ENCODE results near the gene EFNA5.

The EFNA5 gene

GRCh38 chr5:107553117-107553555 is 117.6 kb downstream of the EFNA5 start:
- H3K9me2 ChIP-seq (ENCODE audit: low read depth, low read length): no peaks in the 10 kb centered on the region
- no peak overlapping the region for H3K4me3 ChIP-seq (ENCODE audit: low read depth, low read length, poor library complexity, severe bottlenecking)
- H2AFZ ChIP-seq (ENCODE audit: low read length): peak overlapping the region; percentile 26
- peak overlapping the region; percentile 39; the same call in 1 of the 2 replicates for H3K4me2 ChIP-seq (ENCODE audit: low read length)
- peaks cover 88% of the 10 kb centered on the region for H3K4me1 ChIP-seq (ENCODE audit: insufficient read depth, low read length, severe bottlenecking)
- H3K27me3 ChIP-seq (ENCODE audit: insufficient read depth, low read length): no peaks in the 10 kb centered on the region
- H3K79me2 ChIP-seq (ENCODE audit: insufficient read depth, low read length): no peaks in the 10 kb centered on the region
- no peaks in the 10 kb centered on the region for H3K36me3 ChIP-seq (ENCODE audit: insufficient read depth, low read length)
- H3K9me3 ChIP-seq (ENCODE audit: low read length): no peaks in the 10 kb centered on the region
- no peak overlapping the region for H3K9ac ChIP-seq (ENCODE audit: low read length)
- TF ChIP-seq EZH2 (IDR thresholded peaks at IDR 0.05; ENCODE audit: borderline replicate concordance, low read length): no peak
- TF ChIP-seq, protein P1, sequence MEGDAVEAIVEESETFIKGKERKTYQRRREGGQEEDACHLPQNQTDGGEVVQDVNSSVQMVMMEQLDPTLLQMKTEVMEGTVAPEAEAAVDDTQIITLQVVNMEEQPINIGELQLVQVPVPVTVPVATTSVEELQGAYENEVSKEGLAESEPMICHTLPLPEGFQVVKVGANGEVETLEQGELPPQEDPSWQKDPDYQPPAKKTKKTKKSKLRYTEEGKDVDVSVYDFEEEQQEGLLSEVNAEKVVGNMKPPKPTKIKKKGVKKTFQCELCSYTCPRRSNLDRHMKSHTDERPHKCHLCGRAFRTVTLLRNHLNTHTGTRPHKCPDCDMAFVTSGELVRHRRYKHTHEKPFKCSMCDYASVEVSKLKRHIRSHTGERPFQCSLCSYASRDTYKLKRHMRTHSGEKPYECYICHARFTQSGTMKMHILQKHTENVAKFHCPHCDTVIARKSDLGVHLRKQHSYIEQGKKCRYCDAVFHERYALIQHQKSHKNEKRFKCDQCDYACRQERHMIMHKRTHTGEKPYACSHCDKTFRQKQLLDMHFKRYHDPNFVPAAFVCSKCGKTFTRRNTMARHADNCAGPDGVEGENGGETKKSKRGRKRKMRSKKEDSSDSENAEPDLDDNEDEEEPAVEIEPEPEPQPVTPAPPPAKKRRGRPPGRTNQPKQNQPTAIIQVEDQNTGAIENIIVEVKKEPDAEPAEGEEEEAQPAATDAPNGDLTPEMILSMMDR (IDR thresholded peaks at IDR 0.05; ENCODE audit: low read length): no peak
- peak overlapping the region; percentile 50 for H3K27ac ChIP-seq (ENCODE audit: low read depth, low read length, poor library complexity, severe bottlenecking)
- H4K20me1 ChIP-seq (ENCODE audit: insufficient read depth, low read length): no peaks in the 10 kb centered on the region
- H3F3A ChIP-seq (ENCODE audit: insufficient read depth, low read length): no peaks in the 10 kb centered on the region

GRCh38 chr5:107551088-107551487 is 119.6 kb downstream of the EFNA5 start:
- H3K4me2 ChIP-seq (ENCODE audit: low read length): no peak overlapping the region
- no peaks in the 10 kb centered on the region for H3K27me3 ChIP-seq (ENCODE audit: insufficient read depth, low read length)
- H3K9me2 ChIP-seq (ENCODE audit: low read depth, low read length): no peaks in the 10 kb centered on the region
- no peak overlapping the region for H2AFZ ChIP-seq (ENCODE audit: low read length)
- no peaks in the 10 kb centered on the region for H3K36me3 ChIP-seq (ENCODE audit: insufficient read depth, low read length)
- no peaks in the 10 kb centered on the region for H4K20me1 ChIP-seq (ENCODE audit: insufficient read depth, low read length)
- peak overlapping the region; percentile 5; the same call in 1 of the 2 replicates for H3K9ac ChIP-seq (ENCODE audit: low read length)
- TF ChIP-seq EZH2 (IDR thresholded peaks at IDR 0.05; ENCODE audit: borderline replicate concordance, low read length): no peak
- TF ChIP-seq, protein P1 (IDR thresholded peaks at IDR 0.05; ENCODE audit: low read length): no peak
- H3K79me2 ChIP-seq (ENCODE audit: insufficient read depth, low read length): no peaks in the 10 kb centered on the region
- no peaks in the 10 kb centered on the region for H3F3A ChIP-seq (ENCODE audit: insufficient read depth, low read length)
- H3K4me1 ChIP-seq (ENCODE audit: insufficient read depth, low read length, severe bottlenecking): peaks cover 96% of the 10 kb centered on the region
- H3K9me3 ChIP-seq (ENCODE audit: low read length): no peaks in the 10 kb centered on the region
- H3K27ac ChIP-seq (ENCODE audit: low read depth, low read length, poor library complexity, severe bottlenecking): peak overlapping the region; percentile 72
- H3K4me3 ChIP-seq (ENCODE audit: low read depth, low read length, poor library complexity, severe bottlenecking): no peak overlapping the region

- Histone ChIP-seq H3F3A (ENCODE audit: insufficient read depth, low read length) (no peaks in the 10 kb centered on the region), H4K20me1 (ENCODE audit: insufficient read depth, low read length) (no peaks in the 10 kb centered on the region), H3K9ac (ENCODE audit: low read length) (no peak overlapping the region; the same call in 1 of the 2 replicates), H3K4me1 (ENCODE audit: insufficient read depth, low read length, severe bottlenecking) (peaks cover 99% of the 10 kb centered on the region), H3K27me3 (ENCODE audit: insufficient read depth, low read length) (no peaks in the 10 kb centered on the region), H3K9me2 (ENCODE audit: low read depth, low read length) (no peaks in the 10 kb centered on the region), H3K4me3 (ENCODE audit: low read depth, low read length, poor library complexity, severe bottlenecking) (no peak overlapping the region), H2AFZ (ENCODE audit: low read length) (no peak overlapping the region), H3K79me2 (ENCODE audit: insufficient read depth, low read length) (no peaks in the 10 kb centered on the region), H3K4me2 (ENCODE audit: low read length) (no peak overlapping the region), H3K9me3 (ENCODE audit: low read length) (no peaks in the 10 kb centered on the region), H3K36me3 (ENCODE audit: insufficient read depth, low read length) (no peaks in the 10 kb centered on the region), H3K27ac (ENCODE audit: low read depth, low read length, poor library complexity, severe bottlenecking) (peak overlapping the region; percentile 72)
- TF ChIP-seq EZH2 (IDR thresholded peaks at IDR 0.05; ENCODE audit: borderline replicate concordance, low read length): no peak
- TF ChIP-seq, protein P1 (IDR thresholded peaks at IDR 0.05; ENCODE audit: low read length): no peak
Observed at GRCh38 chr5:107549567-107549966, 121.2 kb downstream of the EFNA5 start.

Measured in OCI-LY1 (cell line).